ENCODE results near the gene ADSS2.

Gene ADSS2

DNA sequence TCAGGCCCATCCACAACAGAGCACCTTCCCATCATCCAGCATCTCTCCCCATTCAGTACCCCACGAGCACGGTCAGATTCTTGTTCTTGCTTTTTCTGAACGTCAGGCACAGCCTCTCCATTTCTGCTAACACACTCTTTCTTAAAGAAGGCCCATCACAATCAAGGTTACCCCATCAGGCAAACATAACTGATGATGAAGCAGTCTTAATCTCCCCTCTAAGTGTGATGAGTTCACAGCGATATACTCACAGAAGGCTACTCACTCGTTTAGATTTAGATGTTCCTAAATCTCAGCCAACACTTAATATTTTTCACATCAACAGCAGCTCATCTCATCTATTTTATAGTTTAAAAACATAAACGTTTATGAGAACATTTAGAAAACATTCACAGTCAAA lies 75.6 kb downstream of the ADSS2 start:
- TF ChIP-seq, protein P1, sequence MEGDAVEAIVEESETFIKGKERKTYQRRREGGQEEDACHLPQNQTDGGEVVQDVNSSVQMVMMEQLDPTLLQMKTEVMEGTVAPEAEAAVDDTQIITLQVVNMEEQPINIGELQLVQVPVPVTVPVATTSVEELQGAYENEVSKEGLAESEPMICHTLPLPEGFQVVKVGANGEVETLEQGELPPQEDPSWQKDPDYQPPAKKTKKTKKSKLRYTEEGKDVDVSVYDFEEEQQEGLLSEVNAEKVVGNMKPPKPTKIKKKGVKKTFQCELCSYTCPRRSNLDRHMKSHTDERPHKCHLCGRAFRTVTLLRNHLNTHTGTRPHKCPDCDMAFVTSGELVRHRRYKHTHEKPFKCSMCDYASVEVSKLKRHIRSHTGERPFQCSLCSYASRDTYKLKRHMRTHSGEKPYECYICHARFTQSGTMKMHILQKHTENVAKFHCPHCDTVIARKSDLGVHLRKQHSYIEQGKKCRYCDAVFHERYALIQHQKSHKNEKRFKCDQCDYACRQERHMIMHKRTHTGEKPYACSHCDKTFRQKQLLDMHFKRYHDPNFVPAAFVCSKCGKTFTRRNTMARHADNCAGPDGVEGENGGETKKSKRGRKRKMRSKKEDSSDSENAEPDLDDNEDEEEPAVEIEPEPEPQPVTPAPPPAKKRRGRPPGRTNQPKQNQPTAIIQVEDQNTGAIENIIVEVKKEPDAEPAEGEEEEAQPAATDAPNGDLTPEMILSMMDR (IDR thresholded peaks at IDR 0.05): no peak

DNA sequence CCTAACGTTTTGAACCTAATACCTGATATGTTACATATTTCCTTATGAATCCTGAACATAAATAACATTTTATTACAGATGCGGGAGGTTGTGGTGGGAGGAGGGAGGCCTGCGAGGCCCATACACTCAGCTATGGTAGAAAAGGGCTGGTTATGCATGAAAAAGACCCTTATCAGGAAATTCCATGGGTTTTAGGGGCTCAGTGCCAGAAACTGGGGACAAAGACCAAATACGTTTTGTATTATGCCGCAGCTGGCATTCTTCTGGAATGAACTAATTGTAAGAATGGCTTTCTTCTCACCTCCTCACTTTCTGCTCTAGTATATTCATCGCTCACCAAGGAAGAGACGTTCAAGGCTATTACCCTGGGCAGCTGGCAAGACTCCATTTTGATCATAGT lies 76.7 kb downstream of the ADSS2 start:
- TF ChIP-seq, protein P1 (IDR thresholded peaks at IDR 0.05): no peak

DNA sequence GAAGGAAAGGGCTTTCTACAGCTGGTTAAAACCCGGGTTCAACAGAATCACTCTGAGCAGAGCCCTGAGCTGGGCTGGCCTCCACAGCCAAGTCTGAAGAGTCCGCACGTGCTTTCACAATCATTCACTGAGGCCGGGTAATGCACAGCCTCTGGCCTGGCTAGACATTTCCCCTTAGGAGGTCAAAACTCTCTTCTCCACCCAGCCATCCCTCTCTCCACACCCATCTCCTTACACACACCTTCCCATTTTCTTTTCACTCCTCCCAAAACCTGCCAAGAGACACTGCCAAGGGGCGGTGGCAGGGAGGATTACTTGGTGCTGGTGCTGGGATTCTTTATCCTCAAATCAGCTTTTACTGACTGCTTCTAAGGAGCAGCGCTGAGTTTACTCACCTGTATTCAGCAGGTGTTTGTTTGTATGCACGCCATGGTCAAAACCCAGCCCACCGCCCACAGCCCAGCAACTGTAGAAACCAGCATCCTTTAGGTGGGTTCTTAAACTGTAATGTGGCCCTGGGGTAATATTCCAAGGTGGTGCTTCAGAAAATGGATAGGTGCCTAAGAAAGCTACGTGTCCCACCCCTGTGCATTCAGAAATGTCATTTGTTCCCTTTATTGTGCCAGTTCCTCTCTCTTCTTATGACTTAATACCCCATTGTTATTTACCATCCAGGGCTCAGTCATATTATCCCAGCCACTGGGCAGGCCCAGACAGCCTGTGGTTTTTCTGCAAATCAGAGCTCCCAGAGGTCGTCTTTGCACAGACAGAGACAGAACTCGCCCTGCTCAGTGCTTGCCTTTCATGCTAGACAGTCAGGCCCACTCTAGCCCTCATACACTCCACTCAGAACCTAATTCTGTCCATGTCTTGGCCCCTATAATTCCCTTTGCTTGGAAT lies 80.2 kb downstream of the ADSS2 start:
- TF ChIP-seq, protein P1 (IDR thresholded peaks at IDR 0.05): no peak

DNA sequence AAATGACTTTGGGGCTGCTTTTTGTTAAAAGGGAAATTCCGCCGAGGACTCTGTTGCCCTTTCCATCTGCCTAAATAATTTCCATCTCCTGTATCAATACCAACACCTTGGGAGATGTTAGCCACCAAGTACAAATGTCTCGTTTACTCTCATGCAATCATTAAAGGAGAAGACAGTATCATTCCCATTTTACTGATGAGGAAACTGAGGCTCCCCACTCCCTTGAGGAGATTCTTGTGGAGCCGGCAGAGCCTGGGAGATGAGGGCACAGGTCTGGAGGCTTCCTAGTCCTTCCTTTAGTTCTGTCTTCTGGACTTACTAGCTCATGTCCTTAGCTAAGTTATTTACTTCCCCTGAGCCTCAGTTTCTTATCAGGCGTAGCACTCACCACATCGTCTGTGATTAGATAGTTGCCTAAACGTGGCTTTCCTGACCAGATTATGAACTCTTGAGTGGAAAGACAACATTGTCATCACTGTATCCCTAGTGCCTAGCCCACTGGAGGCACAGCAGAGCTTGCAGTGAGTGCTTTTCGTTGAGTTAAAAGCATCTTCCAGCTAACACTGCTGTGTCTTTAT lies 81.6 kb downstream of the ADSS2 start:
- TF ChIP-seq, protein P1 (IDR thresholded peaks at IDR 0.05): no peak

DNA sequence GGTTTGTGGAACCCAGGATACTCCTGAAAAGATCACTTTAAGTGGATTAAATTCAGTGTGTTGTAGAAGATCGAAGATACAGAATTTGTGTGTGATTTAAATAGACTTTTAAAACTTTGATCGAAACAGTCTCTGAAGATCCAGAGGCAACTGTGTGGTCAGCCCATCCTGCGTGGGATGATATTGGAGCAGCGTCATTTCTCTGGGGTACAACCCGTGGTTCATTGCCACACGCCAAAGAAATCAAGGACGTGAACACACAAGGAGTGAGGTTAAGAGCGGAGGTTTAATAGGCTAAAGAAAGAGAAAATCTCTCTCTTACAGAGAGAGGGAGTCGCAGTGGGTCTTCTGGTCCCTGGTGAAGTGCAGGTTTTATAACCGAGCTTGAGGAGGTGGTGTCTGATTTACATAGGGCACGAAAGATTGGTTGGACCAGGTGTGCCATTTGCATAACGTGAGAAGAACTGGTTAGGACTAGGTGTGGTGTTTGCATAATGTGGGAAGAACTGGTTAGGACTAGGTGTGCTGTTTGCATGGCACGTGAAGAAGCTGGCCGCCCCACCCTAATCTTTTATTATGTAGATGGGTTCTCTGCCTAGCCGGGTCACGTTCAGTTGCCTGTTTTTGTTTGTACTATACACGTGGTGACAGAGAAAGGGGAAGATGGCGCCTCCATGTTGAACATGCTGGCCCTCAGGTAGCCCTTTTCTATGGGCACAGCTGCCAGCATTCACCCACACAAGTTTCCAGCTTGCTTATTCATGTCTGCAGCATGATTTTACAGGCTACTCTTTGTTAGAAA lies 82.3 kb downstream of the ADSS2 start:
- TF ChIP-seq, protein P1 (IDR thresholded peaks at IDR 0.05): no peak

DNA sequence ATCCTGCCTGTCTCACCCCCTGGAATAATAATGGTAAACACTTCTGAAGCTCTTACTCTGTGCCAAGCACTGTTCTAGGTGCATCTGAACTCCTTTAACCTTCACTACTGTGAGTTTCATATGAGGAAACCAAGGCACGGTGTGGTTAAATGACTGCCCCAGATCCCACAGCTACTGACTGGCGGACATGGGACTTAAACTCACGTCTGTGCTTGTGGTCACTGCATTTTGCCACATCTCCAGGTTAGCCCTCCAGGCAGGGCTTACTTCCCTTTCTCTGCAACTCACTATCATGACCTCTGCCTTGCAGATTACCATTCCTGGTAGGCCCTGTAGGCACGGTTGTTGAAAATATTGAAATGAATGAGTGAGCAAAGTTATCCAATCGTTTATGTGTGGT lies 83.4 kb downstream of the ADSS2 start:
- TF ChIP-seq, protein P1 (IDR thresholded peaks at IDR 0.05): no peak

DNA sequence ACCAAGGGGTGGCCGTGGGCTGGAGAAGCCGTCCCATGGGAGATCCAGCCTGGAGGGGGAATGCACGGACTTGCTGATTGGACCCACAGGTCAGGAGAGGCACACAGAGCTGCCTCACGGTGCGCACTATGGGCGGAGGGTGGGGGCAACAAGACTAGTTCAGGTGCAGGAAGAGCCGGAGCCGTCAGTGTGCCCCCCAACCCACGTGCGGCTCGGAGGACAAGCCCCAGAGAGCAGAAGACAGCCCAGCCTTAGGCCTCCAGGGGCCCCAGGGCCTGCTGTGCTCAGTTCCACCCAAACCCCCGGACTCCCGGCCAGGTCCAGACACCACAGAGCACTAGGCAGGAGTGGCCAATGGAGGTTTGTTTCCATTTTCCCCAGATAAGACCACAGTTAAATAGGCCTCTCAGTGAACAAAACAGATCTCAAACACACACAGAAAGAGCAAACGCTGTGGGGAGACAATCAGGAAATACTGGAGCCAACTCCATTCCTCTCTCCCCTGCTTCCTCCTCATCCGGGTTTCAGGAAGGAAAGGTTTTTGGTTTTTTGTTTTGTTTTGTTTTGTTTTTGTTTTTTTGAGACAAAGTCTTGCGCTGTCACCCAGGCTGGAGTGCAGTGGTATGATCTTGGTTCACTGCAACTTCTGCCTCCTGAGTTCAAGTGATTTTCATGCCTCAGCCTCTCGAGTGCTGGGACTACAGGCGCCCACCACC lies 84.2 kb downstream of the ADSS2 start:
- TF ChIP-seq, protein P1 (IDR thresholded peaks at IDR 0.05): no peak

Data from LNCAP (cell line).